ENCODE measurements around the gene IQUB. TPM values are rescaled to one million over a fixed set of nuclear protein-coding genes. Genes with fewer than 3 reads are reported as not detected.

IQUB gene
- total RNA-seq, 1 experiment from 2014 or later: 0.04 TPM

DNA sequence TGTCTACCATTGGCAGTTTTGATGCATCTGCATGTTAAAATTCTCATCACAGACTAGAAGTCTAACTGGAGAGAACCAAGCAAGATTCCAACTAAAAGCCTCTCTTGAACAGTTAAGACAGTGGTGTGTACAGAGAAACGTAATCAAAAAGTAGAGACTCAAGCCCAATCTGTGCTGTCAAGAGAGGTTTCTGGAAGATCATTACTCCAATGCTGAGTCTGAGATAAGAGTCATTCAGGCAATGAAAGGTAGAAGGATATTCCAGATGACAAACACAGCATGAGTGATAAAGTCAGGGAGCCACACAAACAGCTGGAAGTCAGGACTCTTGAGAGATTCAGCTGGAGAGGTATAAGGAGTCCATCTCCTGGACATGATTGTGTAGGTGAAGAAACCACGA is 48.7 kb downstream of the IQUB start:
- no peaks in the 10 kb centered on the region for H3F3A ChIP-seq (ENCODE audit: low read length, unreplicated experiment)
- no peak overlapping the region for H3K27ac ChIP-seq (ENCODE audit: low read length)
- no peaks in the 10 kb centered on the region for H3K4me1 ChIP-seq (ENCODE audit: insufficient read depth, low read length)
- H3K4me2 ChIP-seq (ENCODE audit: low read length): no peak overlapping the region
- DNase-seq (no peak), ATAC-seq (no peak)
- no peaks in the 10 kb centered on the region for H4K20me1 ChIP-seq (ENCODE audit: low read length)
- no peak overlapping the region for H3K4me3 ChIP-seq (ENCODE audit: low read length)
- H3K36me3 ChIP-seq (ENCODE audit: low read depth, low read length): no peaks in the 10 kb centered on the region
- intact Hi-C loops (cut with micrococcal nuclease): no loop called here
- ChIA-PET CTCF (no interaction called here), POLR2A (ENCODE audit: unreplicated experiment) (no interaction called here)
- H3K27me3 ChIP-seq (ENCODE audit: low read length): peaks cover 5% of the 10 kb centered on the region; the same call in 1 of the 2 replicates
- TF ChIP-seq EZH2 (IDR thresholded peaks at IDR 0.05; ENCODE audit: low read length, unreplicated experiment): no peak
- no peak for TF ChIP-seq EZH2phosphoT487 (IDR thresholded peaks at IDR 0.05; ENCODE audit: borderline replicate concordance, low read length)
- TF ChIP-seq, protein P1, sequence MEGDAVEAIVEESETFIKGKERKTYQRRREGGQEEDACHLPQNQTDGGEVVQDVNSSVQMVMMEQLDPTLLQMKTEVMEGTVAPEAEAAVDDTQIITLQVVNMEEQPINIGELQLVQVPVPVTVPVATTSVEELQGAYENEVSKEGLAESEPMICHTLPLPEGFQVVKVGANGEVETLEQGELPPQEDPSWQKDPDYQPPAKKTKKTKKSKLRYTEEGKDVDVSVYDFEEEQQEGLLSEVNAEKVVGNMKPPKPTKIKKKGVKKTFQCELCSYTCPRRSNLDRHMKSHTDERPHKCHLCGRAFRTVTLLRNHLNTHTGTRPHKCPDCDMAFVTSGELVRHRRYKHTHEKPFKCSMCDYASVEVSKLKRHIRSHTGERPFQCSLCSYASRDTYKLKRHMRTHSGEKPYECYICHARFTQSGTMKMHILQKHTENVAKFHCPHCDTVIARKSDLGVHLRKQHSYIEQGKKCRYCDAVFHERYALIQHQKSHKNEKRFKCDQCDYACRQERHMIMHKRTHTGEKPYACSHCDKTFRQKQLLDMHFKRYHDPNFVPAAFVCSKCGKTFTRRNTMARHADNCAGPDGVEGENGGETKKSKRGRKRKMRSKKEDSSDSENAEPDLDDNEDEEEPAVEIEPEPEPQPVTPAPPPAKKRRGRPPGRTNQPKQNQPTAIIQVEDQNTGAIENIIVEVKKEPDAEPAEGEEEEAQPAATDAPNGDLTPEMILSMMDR (conservative IDR thresholded peaks at IDR 0.05; ENCODE audit: low read depth, low read length): no peak
- H2AFZ ChIP-seq (ENCODE audit: low read length): no peak overlapping the region
- H3K9ac ChIP-seq (ENCODE audit: low read length): no peak overlapping the region
- no TSS peak for BruUV-seq (replicated peaks)
- H3K79me2 ChIP-seq (ENCODE audit: low read length): no peaks in the 10 kb centered on the region
- H3K9me2 ChIP-seq (replicated peaks; ENCODE audit: low read length): no peaks in the 10 kb centered on the region
- H3K9me3 ChIP-seq (ENCODE audit: low read length): no peaks in the 10 kb centered on the region

- Histone ChIP-seq H3K9me2 (replicated peaks; ENCODE audit: low read length) (no peaks in the 10 kb centered on the region), H3F3A (ENCODE audit: low read length, unreplicated experiment) (no peaks in the 10 kb centered on the region), H3K36me3 (ENCODE audit: low read depth, low read length) (no peaks in the 10 kb centered on the region), H3K27me3 (ENCODE audit: low read length) (peaks cover 5% of the 10 kb centered on the region; the same call in 1 of the 2 replicates), H3K79me2 (ENCODE audit: low read length) (no peaks in the 10 kb centered on the region), H3K4me2 (ENCODE audit: low read length) (no peak overlapping the region), H3K4me1 (ENCODE audit: insufficient read depth, low read length) (no peaks in the 10 kb centered on the region), H3K4me3 (ENCODE audit: low read length) (no peak overlapping the region), H3K9me3 (ENCODE audit: low read length) (no peaks in the 10 kb centered on the region), H3K27ac (ENCODE audit: low read length) (no peak overlapping the region), H4K20me1 (ENCODE audit: low read length) (no peaks in the 10 kb centered on the region), H2AFZ (ENCODE audit: low read length) (no peak overlapping the region), H3K9ac (ENCODE audit: low read length) (no peak overlapping the region)
- DNase-seq (no peak), ATAC-seq (no peak)
- intact Hi-C loops (cut with micrococcal nuclease): no loop called here
- CTCF ChIA-PET: no interaction called here
- POLR2A ChIA-PET (ENCODE audit: unreplicated experiment): no interaction called here
- no peak for TF ChIP-seq EZH2phosphoT487 (IDR thresholded peaks at IDR 0.05; ENCODE audit: borderline replicate concordance, low read length)
- TF ChIP-seq, protein P1 (conservative IDR thresholded peaks at IDR 0.05; ENCODE audit: low read depth, low read length): no peak
- TF ChIP-seq EZH2 (IDR thresholded peaks at IDR 0.05; ENCODE audit: low read length, unreplicated experiment): no peak
- no TSS peak for BruUV-seq (replicated peaks)
Measured at GRCh38 chr7:123485187-123485586, 49.2 kb downstream of the IQUB start.

GRCh38 chr7:123484199-123484598 is 50.2 kb downstream of the IQUB start:
- no peaks in the 10 kb centered on the region for H3K36me3 ChIP-seq (ENCODE audit: low read depth, low read length)
- no TSS peak for BruUV-seq (replicated peaks)
- no peaks in the 10 kb centered on the region for H3F3A ChIP-seq (ENCODE audit: low read length, unreplicated experiment)
- no peaks in the 10 kb centered on the region for H3K79me2 ChIP-seq (ENCODE audit: low read length)
- H3K4me1 ChIP-seq (ENCODE audit: insufficient read depth, low read length): no peaks in the 10 kb centered on the region
- CTCF ChIA-PET: interaction anchor here (0.6 kb wide), 1 partner anchor 13 kb away, joined by 3 read pairs; no protein-coding TSS in a partner anchor
- intact Hi-C loops (cut with micrococcal nuclease): no loop called here
- H3K4me3 ChIP-seq (ENCODE audit: low read length): no peak overlapping the region
- H4K20me1 ChIP-seq (ENCODE audit: low read length): no peaks in the 10 kb centered on the region
- POLR2A ChIA-PET (ENCODE audit: unreplicated experiment): no interaction called here
- no peaks in the 10 kb centered on the region for H3K9me3 ChIP-seq (ENCODE audit: low read length)
- H2AFZ ChIP-seq (ENCODE audit: low read length): no peak overlapping the region
- DNase-seq: no peak
- no peak overlapping the region for H3K9ac ChIP-seq (ENCODE audit: low read length)
- no peaks in the 10 kb centered on the region for H3K9me2 ChIP-seq (replicated peaks; ENCODE audit: low read length)
- H3K27me3 ChIP-seq (ENCODE audit: low read length): peaks cover 5% of the 10 kb centered on the region; the same call in 1 of the 2 replicates
- no peak overlapping the region for H3K4me2 ChIP-seq (ENCODE audit: low read length)
- TF ChIP-seq EZH2 (IDR thresholded peaks at IDR 0.05; ENCODE audit: low read length, unreplicated experiment) (no peak), EZH2phosphoT487 (IDR thresholded peaks at IDR 0.05; ENCODE audit: borderline replicate concordance, low read length) (no peak)
- TF ChIP-seq, protein P1 (conservative IDR thresholded peaks at IDR 0.05; ENCODE audit: low read depth, low read length): no peak
- ATAC-seq: no peak
- no peak overlapping the region for H3K27ac ChIP-seq (ENCODE audit: low read length)

Data from PC-3 (cell line).